Trophoblast cell (in vitro differentiated cells and primary cell): ENCODE measurements around the gene SFTPB.
"Not testable (repeated sequence)": the region's sequence is repeated elsewhere in the genome, so short reads cannot be mapped to it uniquely, and the experiment has no call there.

Experiments
- DNase-seq, 2 donors: peaks; one replicate each; pipeline ENCODE4 v3.0.0-alpha.2; 2016
- H2AFZ ChIP-seq: 2 replicates; pipeline ENCODE4 v1.6.1; 2013; ENCODE audit warnings: low read length, moderate library complexity, mild to moderate bottlenecking; ENCODE audit not compliant: insufficient read depth, poor library complexity
- H2AK5ac ChIP-seq: 2 replicates; pipeline ENCODE4 v1.6.1; 2013; ENCODE audit warnings: mild to moderate bottlenecking, low read length
- H2BK120ac ChIP-seq: 2 replicates; pipeline ENCODE4 v1.6.1; 2013; ENCODE audit warnings: low read length, mild to moderate bottlenecking, moderate library complexity; ENCODE audit not compliant: insufficient read depth, poor library complexity
- H2BK12ac ChIP-seq: 2 replicates; pipeline ENCODE4 v1.6.1; 2013; ENCODE audit warnings: mild to moderate bottlenecking, low read length, moderate library complexity
- H2BK5ac ChIP-seq: 2 replicates; pipeline ENCODE4 v1.6.1; 2013; ENCODE audit warnings: low read length, low read depth, moderate library complexity, mild to moderate bottlenecking; ENCODE audit not compliant: poor library complexity
- H3K14ac ChIP-seq: 2 replicates; pipeline ENCODE4 v1.6.1; 2013; ENCODE audit warnings: mild to moderate bottlenecking, low read length
- H3K18ac ChIP-seq: 2 replicates; pipeline ENCODE4 v1.6.1; 2013; ENCODE audit warnings: mild to moderate bottlenecking, low read length
- H3K23ac ChIP-seq: 2 replicates; pipeline ENCODE4 v1.6.1; 2013; ENCODE audit warnings: low read length
- H3K27ac ChIP-seq: 2 replicates; pipeline ENCODE4 v1.5.1; 2013; ENCODE audit warnings: low read depth, mild to moderate bottlenecking, inconsistent platforms, low read length, moderate library complexity
- H3K27me3 ChIP-seq: 2 replicates; pipeline ENCODE4 v1.6.1; 2013; ENCODE audit warnings: inconsistent platforms, mild to moderate bottlenecking, low read length, moderate library complexity; ENCODE audit not compliant: insufficient read depth
- H3K36me3 ChIP-seq, 2 experiments: 1 replicate in 1 of 2; 2 replicates in 1 of 2; pipeline ENCODE4 v1.6.1; 2013; ENCODE audit warnings: low read length in 2 of 2, mild to moderate bottlenecking in 2 of 2, moderate library complexity in 1 of 2; ENCODE audit not compliant: insufficient read depth in 2 of 2, control insufficient read depth in 1 of 2
- H3K4ac ChIP-seq: 2 replicates; pipeline ENCODE4 v1.6.1; 2013; ENCODE audit warnings: low read depth, mild to moderate bottlenecking, low read length, moderate library complexity
- H3K4me1 ChIP-seq, 2 experiments: 1 replicate in 1 of 2; 2 replicates in 1 of 2; pipeline ENCODE4 v1.6.1; 2013; ENCODE audit warnings: low read length in 2 of 2, mild to moderate bottlenecking in 2 of 2, moderate library complexity in 1 of 2; ENCODE audit not compliant: insufficient read depth in 2 of 2, control insufficient read depth in 1 of 2
- H3K4me2 ChIP-seq: 2 replicates; pipeline ENCODE4 v1.6.1; 2013; ENCODE audit warnings: inconsistent platforms, mild to moderate bottlenecking, low read length, moderate library complexity
- H3K4me3 ChIP-seq: 2 replicates; pipeline ENCODE4 v1.5.1; 2013; ENCODE audit warnings: mild to moderate bottlenecking, low read depth, low read length, inconsistent platforms
- H3K79me1 ChIP-seq: one replicate; pipeline ENCODE4 v1.6.1; 2013; ENCODE audit warnings: low read length
- H3K79me2 ChIP-seq: 2 replicates; pipeline ENCODE4 v1.6.1; 2013; ENCODE audit warnings: low read length, mild to moderate bottlenecking; ENCODE audit not compliant: control insufficient read depth, insufficient read depth, poor library complexity
- H3K9ac ChIP-seq: 2 replicates; pipeline ENCODE4 v1.6.1; 2013; ENCODE audit warnings: mild to moderate bottlenecking, low read length
- H3K9me3 ChIP-seq: 2 replicates; pipeline ENCODE4 v1.6.1; 2013; ENCODE audit warnings: low read depth, mild to moderate bottlenecking, control low read depth, inconsistent platforms, low read length; ENCODE audit not compliant: insufficient read depth
- H4K12ac ChIP-seq: 2 replicates; pipeline ENCODE4 v1.6.1; 2013; ENCODE audit warnings: low read depth, mild to moderate bottlenecking, low read length, moderate library complexity
- H4K8ac ChIP-seq: 2 replicates; pipeline ENCODE4 v1.6.1; 2013; ENCODE audit warnings: low read depth, mild to moderate bottlenecking, low read length, moderate library complexity
- H4K91ac ChIP-seq: one replicate; pipeline ENCODE4 v1.6.1; 2013; ENCODE audit warnings: low read depth, mild to moderate bottlenecking, low read length, moderate library complexity
- WGBS: extraction: QIAGEN DNeasy Blood & Tissue Kit; methylation state at CpG from one replicate; pipeline ENCODE4 v1.1.7; 2013; ENCODE audit warnings: missing lambda C conversion rate; ENCODE audit not compliant: insufficient read length, insufficient coverage; ENCODE audit errors: extremely low coverage; 5-methylcytosine and 5-hydroxymethylcytosine counted together

The SFTPB gene

DNA sequence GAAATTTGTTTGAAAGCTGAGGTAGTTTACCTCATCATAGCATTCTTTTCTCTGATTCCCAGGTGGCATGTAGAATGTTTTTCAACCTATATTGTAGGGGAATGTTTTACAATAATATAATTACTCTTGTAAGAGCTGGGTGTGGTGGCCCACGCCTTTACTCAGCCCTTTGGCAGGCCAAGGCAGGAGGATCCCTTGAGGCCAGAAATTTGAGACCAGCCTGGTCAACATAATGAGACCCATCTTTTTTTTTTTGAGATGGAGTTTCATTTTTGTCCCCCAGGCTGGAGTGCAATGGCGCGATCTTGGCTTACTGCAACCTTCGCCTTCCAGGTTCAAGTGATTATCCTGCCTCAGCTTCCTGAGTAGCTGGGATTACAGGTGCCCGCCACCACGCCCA is 48.4 kb downstream of the SFTPB start:
- Histone ChIP-seq H3K9ac (no peak overlapping the region), H2AFZ (no peak overlapping the region), H3K4me3 (no peak overlapping the region), H3K18ac (no peak overlapping the region), H2AK5ac (no peak overlapping the region), H3K4ac (no peak overlapping the region), H3K79me2 (peaks cover 3% of the 10 kb centered on the region), H3K27ac (no peak overlapping the region), H3K23ac (no peak overlapping the region), H2BK12ac (no peak overlapping the region), H3K79me1 (peaks cover 2% of the 10 kb centered on the region), H2BK120ac (no peak overlapping the region), H3K9me3 (no peaks in the 10 kb centered on the region), H4K12ac (no peak overlapping the region), H4K8ac (no peak overlapping the region), H3K27me3 (no peaks in the 10 kb centered on the region), H3K4me1 (no peaks in the 10 kb centered on the region), H3K36me3 (peaks cover 26 to 41% of the 10 kb centered on the region in 2 experiments), H2BK5ac (no peak overlapping the region), H3K4me2 (no peak overlapping the region), H3K14ac (no peak overlapping the region), H4K91ac (no peak overlapping the region)
- no CpG with 5 or more reads among the region's 6 CpGs for whole genome bisulfite sequencing
- no peak for DNase-seq

DNA sequence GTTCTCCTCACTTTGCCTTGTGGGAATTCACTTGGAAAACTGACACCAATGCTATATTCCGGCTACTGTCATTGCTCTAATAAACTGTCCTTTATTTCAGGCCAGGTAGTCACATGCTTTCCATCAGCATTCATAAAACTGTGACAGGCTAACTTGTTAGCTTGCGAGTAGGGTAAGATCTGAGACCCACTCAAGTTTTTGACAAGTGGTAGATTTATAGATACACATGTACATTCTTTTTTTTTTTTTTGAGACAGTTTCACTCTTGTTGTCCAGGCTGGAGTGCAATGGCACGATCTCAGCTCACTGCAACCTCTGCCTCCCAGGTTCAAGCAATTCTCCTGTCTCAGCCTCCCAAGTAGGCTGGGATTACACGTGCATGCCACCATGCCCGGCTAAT is 50.3 kb downstream of the SFTPB start:
- H3K27me3 ChIP-seq, H2AFZ ChIP-seq, H2BK5ac ChIP-seq, DNase-seq, H4K91ac ChIP-seq, H4K8ac ChIP-seq, H2BK12ac ChIP-seq, H2AK5ac ChIP-seq, H3K18ac ChIP-seq, H3K79me1 ChIP-seq, H3K14ac ChIP-seq, H3K4me1 ChIP-seq, H2BK120ac ChIP-seq, H4K12ac ChIP-seq, H3K4me3 ChIP-seq, H3K9ac ChIP-seq, H3K27ac ChIP-seq, H3K79me2 ChIP-seq, H3K9me3 ChIP-seq, H3K23ac ChIP-seq: not testable (repeated sequence)
- Histone ChIP-seq H3K4me2 (peak overlapping the region; percentile 66), H3K4ac (peak overlapping the region; percentile 17), H3K36me3 (peaks cover 17 to 26% of the 10 kb centered on the region in 2 experiments)
- no CpG with 5 or more reads among the region's 5 CpGs for WGBS

DNA sequence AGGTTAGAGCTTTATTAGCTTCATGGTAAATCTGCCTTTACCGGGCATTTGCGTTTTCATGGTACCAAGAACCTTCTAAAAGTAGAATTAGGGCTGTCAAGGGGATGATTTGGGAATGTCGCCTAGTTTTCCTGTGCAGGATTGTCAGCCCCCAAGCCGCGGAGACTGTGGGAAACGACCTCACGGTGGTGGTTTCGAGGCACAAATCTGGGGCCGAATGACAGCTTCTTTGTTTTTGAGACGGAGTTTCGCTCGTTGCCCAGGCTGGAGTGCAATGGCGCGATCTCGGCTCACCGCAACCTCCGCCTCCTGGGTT is 52.6 kb downstream of the SFTPB start:
- H2BK12ac ChIP-seq: no peak overlapping the region
- no peaks in the 10 kb centered on the region for H3K27me3 ChIP-seq
- peaks cover 8% of the 10 kb centered on the region for H3K79me2 ChIP-seq
- no peak for DNase-seq
- no peak overlapping the region for H2AFZ ChIP-seq
- H4K8ac ChIP-seq: peak overlapping the region; percentile 61
- H4K12ac ChIP-seq: no peak overlapping the region
- no peak overlapping the region for H3K4me2 ChIP-seq
- H2BK5ac ChIP-seq: no peak overlapping the region
- peaks cover 10% of the 10 kb centered on the region in 2 experiments for H3K36me3 ChIP-seq
- no peak overlapping the region for H3K23ac ChIP-seq
- no peak overlapping the region for H3K18ac ChIP-seq
- peaks cover 0 to 3% of the 10 kb centered on the region in 2 experiments for H3K4me1 ChIP-seq
- H3K79me1 ChIP-seq: peaks cover 11% of the 10 kb centered on the region
- H3K4ac ChIP-seq: no peak overlapping the region
- H2AK5ac ChIP-seq: no peak overlapping the region
- H3K4me3 ChIP-seq: no peak overlapping the region
- no peaks in the 10 kb centered on the region for H3K9me3 ChIP-seq
- H4K91ac ChIP-seq: peak overlapping the region; percentile 46
- no peak overlapping the region for H2BK120ac ChIP-seq
- WGBS: no CpG with 5 or more reads among the region's 17 CpGs
- no peak overlapping the region for H3K27ac ChIP-seq
- H3K14ac ChIP-seq: no peak overlapping the region
- H3K9ac ChIP-seq: no peak overlapping the region

DNA sequence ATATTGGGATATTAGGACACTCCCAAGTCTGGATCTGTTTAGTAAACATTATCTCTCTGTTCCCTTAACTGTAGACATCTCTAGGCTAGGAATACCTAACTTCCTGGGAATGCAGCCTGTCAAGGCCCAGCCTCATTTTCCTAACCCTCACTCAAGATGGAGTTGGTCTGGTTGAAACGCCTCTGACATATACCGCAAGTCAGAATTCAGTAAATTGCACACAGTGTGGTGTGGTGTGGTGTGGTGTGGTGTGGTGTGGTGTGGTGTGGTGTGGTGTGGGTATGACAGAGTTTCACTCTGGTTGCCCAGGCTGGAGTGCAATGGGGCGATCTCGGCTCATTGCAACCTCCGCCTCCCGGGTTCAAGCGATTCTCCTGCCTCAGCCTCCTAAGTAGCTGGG is 53.2 kb downstream of the SFTPB start:
- not testable (repeated sequence) for H3K27ac ChIP-seq, H3K23ac ChIP-seq, H3K4me2 ChIP-seq, H3K4me3 ChIP-seq, H3K36me3 ChIP-seq, H3K4ac ChIP-seq, H3K79me2 ChIP-seq, H3K27me3 ChIP-seq, H2BK12ac ChIP-seq, H3K9ac ChIP-seq, H3K9me3 ChIP-seq, H3K14ac ChIP-seq, H4K8ac ChIP-seq, H2AFZ ChIP-seq, H2BK120ac ChIP-seq, H3K4me1 ChIP-seq, H2AK5ac ChIP-seq, H4K91ac ChIP-seq, H2BK5ac ChIP-seq, H3K18ac ChIP-seq, H4K12ac ChIP-seq
- no CpG with 5 or more reads among the region's 7 CpGs for WGBS
- peaks cover 11% of the 10 kb centered on the region for H3K79me1 ChIP-seq
- peak in 1 of 2 donors; percentile 44 for DNase-seq
